WTC11 (cell line): ENCODE data around the gene TMEM25. TPM values are rescaled to one million over a fixed set of nuclear protein-coding genes. Genes with fewer than 3 reads are reported as not detected.

Experiments
- ATAC-seq: fragments of 200-7000 bp; cut with Tn5 transposase; 2 replicates; pipeline ENCODE4 v1.10.0; 2021; ENCODE audit warnings: mild to moderate bottlenecking, moderate library complexity
- Bru-seq: library from RNA; stranded (reverse); fragments of 400-500 nt; gene quantifications from one replicate; lab custom pipeline; 2021; lab: Mats Ljungman, UMichigan
- CTCF ChIA-PET: fragments of 300-600 bp; sonication (Branson Sonifier 250); formaldehyde crosslinking; loops from one replicate; lab custom pipeline; 2021; ENCODE audit warnings: antibody characterized with exemption; lab: Charles Lee
- POLR2A ChIA-PET: fragments of 350-600 bp; sonication (Branson Sonifier 250); formaldehyde crosslinking; loops from one replicate; lab custom pipeline; 2021; ENCODE audit warnings: antibody characterized with exemption; lab: Charles Lee
- DNase-seq: peaks from one replicate; pipeline ENCODE4 v3.0.0; 2021; ENCODE audit warnings: low spot score
- H3K27ac Mint-ChIP-seq: 2 replicates; pipeline ENCODE4 v1.8.0; 2021; ENCODE audit warnings: mixed read lengths
- H3K27me3 Mint-ChIP-seq: 2 replicates; pipeline ENCODE4 v1.8.0; 2021; ENCODE audit warnings: low read depth, mild to moderate bottlenecking, moderate library complexity, mixed read lengths
- H3K36me3 Mint-ChIP-seq: 2 replicates; pipeline ENCODE4 v1.8.0; 2021; ENCODE audit warnings: mixed read lengths
- H3K4me1 Mint-ChIP-seq: 2 replicates; pipeline ENCODE4 v1.8.0; 2022; ENCODE audit warnings: mixed read lengths
- H3K4me3 Mint-ChIP-seq: 2 replicates; pipeline ENCODE4 v1.8.0; 2021; ENCODE audit warnings: mild to moderate bottlenecking, moderate library complexity, mixed read lengths
- H3K9me3 Mint-ChIP-seq: 2 replicates; pipeline ENCODE4 v1.8.0; 2021; ENCODE audit warnings: mixed read lengths
- AR ChIP-seq: fragments of 250-450 bp; sonication (Bioruptor Pico); IDR thresholded peaks from 2 replicates; pipeline ENCODE4 v1.9.0; 2021; ENCODE audit warnings: mild to moderate bottlenecking
- CTCF ChIP-seq: fragments of 200-600 bp; IDR thresholded peaks from 2 replicates; pipeline ENCODE4 v1.8.0; 2022; ENCODE audit warnings: antibody characterized with exemption
- E2F4 ChIP-seq: sonication (generic); formaldehyde crosslinking; IDR thresholded peaks from 2 replicates; pipeline ENCODE4 v1.8.1; 2022; ENCODE audit warnings: low read depth, mild to moderate bottlenecking, moderate library complexity, missing genetic modification reagents, borderline replicate concordance
- ELF4 ChIP-seq: sonication (generic); formaldehyde crosslinking; IDR thresholded peaks from 2 replicates; pipeline ENCODE4 v1.8.1; 2022; ENCODE audit warnings: low read depth, mild to moderate bottlenecking, moderate library complexity, missing genetic modification reagents
- EMX1 ChIP-seq: fragments of 250-450 bp; sonication (Bioruptor Pico); IDR thresholded peaks from 2 replicates; pipeline ENCODE4 v1.8.0; 2021; ENCODE audit warnings: mild to moderate bottlenecking
- FOXK1 ChIP-seq: sonication (generic); formaldehyde crosslinking; IDR thresholded peaks from 2 replicates; pipeline ENCODE4 v1.8.0; 2022; ENCODE audit warnings: mild to moderate bottlenecking, moderate library complexity, missing genetic modification reagents
- IRF1 ChIP-seq: sonication (generic); formaldehyde crosslinking; IDR thresholded peaks from 2 replicates; pipeline ENCODE4 v1.8.0; 2023; ENCODE audit warnings: missing genetic modification reagents
- IRF2 ChIP-seq: sonication (generic); formaldehyde crosslinking; IDR thresholded peaks from 2 replicates; pipeline ENCODE4 v1.8.0; 2022; ENCODE audit warnings: low read depth, missing genetic modification reagents, borderline replicate concordance
- JAZF1 ChIP-seq: fragments of 250-450 bp; sonication (Bioruptor Pico); IDR thresholded peaks from 2 replicates; pipeline ENCODE4 v1.9.0; 2021; ENCODE audit warnings: moderate library complexity, mild to moderate bottlenecking, inconsistent platforms
- JUN ChIP-seq: sonication (generic); formaldehyde crosslinking; IDR thresholded peaks from 2 replicates; pipeline ENCODE4 v1.8.0; 2023; ENCODE audit warnings: mild to moderate bottlenecking, missing genetic modification reagents
- KAT7 ChIP-seq: sonication (generic); formaldehyde crosslinking; IDR thresholded peaks from 2 replicates; pipeline ENCODE4 v1.8.1; 2023; ENCODE audit warnings: missing genetic modification reagents, mild to moderate bottlenecking, borderline replicate concordance
- NFE2L1 ChIP-seq: sonication (generic); formaldehyde crosslinking; IDR thresholded peaks from 2 replicates; pipeline ENCODE4 v1.8.1; 2023; ENCODE audit warnings: missing genetic modification reagents
- PRDM15 ChIP-seq: sonication (generic); formaldehyde crosslinking; IDR thresholded peaks from 2 replicates; pipeline ENCODE4 v1.8.0; 2022; ENCODE audit warnings: missing genetic modification reagents
- PRRX2 ChIP-seq: fragments of 250-450 bp; sonication (Bioruptor Pico); IDR thresholded peaks from 2 replicates; pipeline ENCODE4 v1.8.0; 2021; ENCODE audit warnings: mild to moderate bottlenecking
- RORB ChIP-seq: fragments of 250-450 bp; sonication (Bioruptor Pico); IDR thresholded peaks from 2 replicates; pipeline ENCODE4 v1.9.0; 2021; ENCODE audit warnings: mild to moderate bottlenecking
- TEAD4 ChIP-seq: sonication (generic); formaldehyde crosslinking; IDR thresholded peaks from 2 replicates; pipeline ENCODE4 v1.8.0; 2022; ENCODE audit warnings: mild to moderate bottlenecking, missing genetic modification reagents
- TP53 ChIP-seq: sonication (generic); formaldehyde crosslinking; IDR thresholded peaks from 2 replicates; pipeline ENCODE4 v1.8.1; 2023; ENCODE audit warnings: mild to moderate bottlenecking, missing genetic modification reagents
- ZNF138 ChIP-seq: sonication (generic); formaldehyde crosslinking; conservative IDR thresholded peaks from 2 replicates; pipeline ENCODE4 v1.8.1; 2022; ENCODE audit warnings: mild to moderate bottlenecking, moderate library complexity, missing genetic modification reagents
- ZNF219 ChIP-seq: sonication (generic); formaldehyde crosslinking; IDR thresholded peaks from 2 replicates; pipeline ENCODE4 v1.8.0; 2023; ENCODE audit warnings: missing genetic modification reagents, mild to moderate bottlenecking, borderline replicate concordance
- ZNF232 ChIP-seq: sonication (generic); formaldehyde crosslinking; IDR thresholded peaks from 2 replicates; pipeline ENCODE4 v1.8.0; 2022; ENCODE audit warnings: mild to moderate bottlenecking, missing genetic modification reagents
- ZNF281 ChIP-seq: sonication (generic); formaldehyde crosslinking; IDR thresholded peaks from 2 replicates; pipeline ENCODE4 v1.8.0; 2023; ENCODE audit warnings: mild to moderate bottlenecking, missing genetic modification reagents
- ZNF396 ChIP-seq: fragments of 250-450 bp; sonication (Bioruptor Pico); IDR thresholded peaks from 2 replicates; pipeline ENCODE4 v1.8.0; 2021; ENCODE audit warnings: mild to moderate bottlenecking, moderate library complexity, borderline replicate concordance
- long read RNA-seq, 3 experiments: library from RNA in 1 of 3; library from capped mRNA in 1 of 3; library from polyadenylated mRNA in 1 of 3; unstranded in 2 of 3; stranded (forward) in 1 of 3; transcript quantifications; one replicate each; pipeline ENCODE4 v2.0.0, GENCODE V29; 2021
- total RNA-seq: library from RNA; stranded (reverse); gene quantifications from 3 replicates; pipeline ENCODE4 v1.2.3, GENCODE V29; 2021

The TMEM25 gene
- 19.1 to 21.6 TPM (median 19.7 TPM) in 3 replicates for total RNA-seq
- percentile 48 among the genes with signal in this experiment for Bru-seq, nascent RNA
- long read RNA-seq, experiment 1, transcript TMEM25-204 (8 exons, 2,395 nt) = major isoform, 5 of 40 reads
- long read RNA-seq, experiment 1, partial matches to known transcripts = 9 of 40 reads
- long read RNA-seq, experiment 1, other reads (novel, unspliced or antisense) = 16 of 40 reads
- long read RNA-seq, experiment 2, partial matches to known transcripts = 2 of 11 reads
- long read RNA-seq, experiment 2, other reads (novel, unspliced or antisense) = 7 of 11 reads
- long read RNA-seq, experiment 3, partial matches to known transcripts = 3 of 10 reads
- long read RNA-seq, experiment 3, other reads (novel, unspliced or antisense) = 3 of 10 reads

GRCh38 chr11:118530683-118531596 lies at the start of gene TMEM25:
TSS of gene TMEM25 (plus strand) at chr11:118531192. CDS start at chr11:118531802, 610 bp downstream.
- Mint-ChIP-seq H3K4me1 (peaks cover 28% of the 10 kb centered on the region), H3K4me3 (peak within 1 kb of the TSS; percentile 96), H3K27me3 (peaks cover 3% of the 10 kb centered on the region; the same call in 1 of the 2 replicates), H3K9me3 (no peaks in the 10 kb centered on the region), H3K27ac (peak within 1 kb of the TSS; percentile 71), H3K36me3 (no peaks in the 10 kb centered on the region)
- ChIA-PET CTCF (no interaction called here), POLR2A (no interaction called here)
- ATAC-seq (peak; percentile 73), DNase-seq (peak; percentile 85)
- no peak for TF ChIP-seq IRF2 (CRISPR knock-in tag)
- 0 out of 2 replicates have a peak, but pooled peaks have one; percentile 16 for TF ChIP-seq FOXK1 (CRISPR knock-in tag)
- no peak for TF ChIP-seq PRDM15
- peak; percentile 81; the same call in 1 of the 2 replicates for TF ChIP-seq KAT7 (CRISPR knock-in tag)
- no peak for TF ChIP-seq TP53 (CRISPR knock-in tag)
- TF ChIP-seq AR = no peak
- no peak for TF ChIP-seq RORB (CRISPR knock-in tag)
- TF ChIP-seq ZNF219 = no peak; the same call in 1 of the 2 replicates
- TF ChIP-seq TEAD4 (CRISPR knock-in tag) = no peak
- TF ChIP-seq JAZF1 (CRISPR knock-in tag) = no peak
- no peak for TF ChIP-seq ZNF396 (CRISPR knock-in tag)
- no peak for TF ChIP-seq ZNF281 (CRISPR knock-in tag)
- 0 out of 2 replicates have a peak, but pooled peaks have one; percentile 19 for TF ChIP-seq NFE2L1
- 0 out of 2 replicates have a peak, but pooled peaks have one; percentile 29 for TF ChIP-seq IRF1 (CRISPR knock-in tag)
- TF ChIP-seq PRRX2 (CRISPR knock-in tag) = no peak
- TF ChIP-seq ELF4 (CRISPR knock-in tag) = no peak; the same call in 1 of the 2 replicates
- no peak for TF ChIP-seq ZNF138 (CRISPR knock-in tag)
- no peak for TF ChIP-seq EMX1 (CRISPR knock-in tag)
- TF ChIP-seq JUN = 0 out of 2 replicates have a peak, but pooled peaks have one; percentile 61
- peak; percentile 64; the same call in 1 of the 2 replicates for TF ChIP-seq ZNF232 (CRISPR knock-in tag)
- no peak for TF ChIP-seq E2F4 (CRISPR knock-in tag)
- TF ChIP-seq CTCF = no peak
